K562 (cell line): Measurements from ENCODE around the gene CD300H. TPM values are rescaled to one million over a fixed set of nuclear protein-coding genes. Genes with fewer than 3 reads are reported as not detected.
"Not testable (repeated sequence)": the region's sequence is repeated elsewhere in the genome, so short reads cannot be mapped to it uniquely, and the experiment has no call there.

Experiments used
- ATAC-seq: fragments of 200-7000 bp; cut with Tn5 transposase; 3 replicates; pipeline ENCODE4 v1.9.1; 2020; ENCODE audit warnings: moderate library complexity
- BruUV-seq: library from RNA; stranded (reverse); fragments of 400-500 nt; replicated peaks from 2 replicates; lab custom pipeline; 2021; lab: Mats Ljungman, UMichigan
- CTCF ChIA-PET: fragments of 300-600 bp; formaldehyde crosslinking; extraction: SDS; loops from one replicate; lab custom pipeline; 2021; ENCODE audit warnings: low intra/inter-chr PET ratio; lab: Yijun Ruan, JAX
- POLR2A ChIA-PET: fragments of 300-600, 350-650 bp; sonication (Branson Sonifier 250); formaldehyde crosslinking; extraction: SDS; loops from one replicate; lab custom pipeline; 2021; ENCODE audit warnings: antibody characterized with exemption, inconsistent platforms; lab: Yijun Ruan, JAX
- DNase-seq, 4 experiments: peaks; one replicate each; pipeline versions ENCODE4 v3.0.0 to v3.0.0-alpha.2; 2011 to 2018; ENCODE audit warnings: low spot score in 3 of 4, mixed read lengths in 3 of 4; ENCODE audit errors: extremely low read depth in 1 of 4
- FAIRE-seq: peaks from 2 replicates; lab custom pipeline; 2011; peaks lifted over from hg19 to GRCh38; lab: Jason Lieb, UNC
- H2AFZ ChIP-seq: 2 replicates; pipeline ENCODE4 v1.6.0; 2011; ENCODE audit warnings: low read depth, low read length, control low read depth, inconsistent platforms
- H3K27ac ChIP-seq: fragments of 200-600 bp; 3 replicates; pipeline ENCODE4 v1.8.0; 2011; ENCODE audit warnings: low read depth, mild to moderate bottlenecking, control low read depth, inconsistent platforms, low read length, moderate library complexity, mixed read lengths; ENCODE audit errors: extremely low read depth
- H3K27me3 ChIP-seq, 2 experiments: fragments of 300-600 bp in 1 of 2; 2 replicates in 1 of 2; 3 replicates in 1 of 2; pipeline versions ENCODE4 v1.6.0 to v1.8.0; 2011; ENCODE audit warnings: inconsistent platforms in 2 of 2, low read length in 2 of 2, mild to moderate bottlenecking in 1 of 2, mixed read lengths in 1 of 2, moderate library complexity in 1 of 2; ENCODE audit not compliant: control insufficient read depth in 2 of 2, insufficient read depth in 2 of 2
- H3K36me3 ChIP-seq: fragments of 300-600 bp; 3 replicates; pipeline ENCODE4 v1.8.0; 2011; ENCODE audit warnings: mild to moderate bottlenecking, low read length, inconsistent platforms; ENCODE audit not compliant: control insufficient read depth, insufficient read depth
- H3K4me1 ChIP-seq, 2 experiments: fragments of 200-600 bp in 1 of 2; replicated peaks in 1 of 2; 2 replicates in 1 of 2; 3 replicates in 1 of 2; pipeline versions ENCODE4 v1.5.1 to v1.8.0; 2011; ENCODE audit warnings: inconsistent platforms in 2 of 2, low read length in 2 of 2, mild to moderate bottlenecking in 1 of 2, mixed read lengths in 1 of 2, moderate library complexity in 1 of 2; ENCODE audit not compliant: control insufficient read depth in 2 of 2, insufficient read depth in 2 of 2
- H3K4me2 ChIP-seq: 2 replicates; pipeline ENCODE4 v1.6.1; 2011; ENCODE audit warnings: low read length, control low read depth, inconsistent platforms, mixed read lengths; ENCODE audit not compliant: insufficient read depth
- H3K4me3 ChIP-seq: fragments of 200-600 bp; sonication (generic), shearing (Covaris generic); 2 replicates; pipeline ENCODE4 v1.5.1; 2016; ENCODE audit warnings: control low read depth, inconsistent platforms
- H3K79me2 ChIP-seq: fragments of 200-600 bp; 3 replicates; pipeline ENCODE4 v1.8.0; 2011; ENCODE audit warnings: low read length, inconsistent platforms; ENCODE audit not compliant: control insufficient read depth, insufficient read depth
- H3K9ac ChIP-seq, 2 experiments: 2 replicates each; pipeline versions ENCODE4 v1.6.0 to v1.6.1; 2011; ENCODE audit warnings: low read depth in 2 of 2, low read length in 2 of 2, control low read depth in 1 of 2, inconsistent platforms in 1 of 2, mild to moderate bottlenecking in 1 of 2, mixed read lengths in 1 of 2; ENCODE audit not compliant: insufficient read depth in 1 of 2
- H3K9me1 ChIP-seq: one replicate; pipeline ENCODE4 v1.6.0; 2011; ENCODE audit warnings: inconsistent platforms, mild to moderate bottlenecking, low read length, moderate library complexity; ENCODE audit not compliant: control insufficient read depth, insufficient read depth
- H3K9me3 ChIP-seq: replicated peaks from 2 replicates; pipeline ENCODE4 v1.5.1; 2011; ENCODE audit warnings: low read depth, low read length, inconsistent platforms; ENCODE audit not compliant: control insufficient read depth, insufficient read depth
- H4K20me1 ChIP-seq: replicated peaks from 2 replicates; pipeline ENCODE4 v1.6.1; 2011; ENCODE audit warnings: low read length, inconsistent platforms, mixed read lengths; ENCODE audit not compliant: control insufficient read depth, insufficient read depth
- ZNF133 ChIP-seq: fragments of 250-450 bp; sonication (Bioruptor Pico); IDR thresholded peaks from 2 replicates; pipeline ENCODE4 v1.4.0; 2020; ENCODE audit warnings: mild to moderate bottlenecking
- WGBS: fragments of 100-300 bp; shearing (Covaris generic); methylation state at CpG from one replicate; pipeline ENCODE4 v1.1.6; 2016; ENCODE audit warnings: low coverage, mixed read lengths; ENCODE audit not compliant: insufficient coverage; ENCODE audit errors: missing lambda C conversion rate; 5-methylcytosine and 5-hydroxymethylcytosine counted together
- in situ Hi-C: fragments of 300-500 bp; cut with MboI; formaldehyde crosslinking; loops from 4 replicates; pipeline ENCODE4 v1.15.0; 2018; ENCODE audit warnings: inconsistent platforms, mixed read lengths
- intact Hi-C: fragments of 100-400 bp; cut with micrococcal nuclease; formaldehyde crosslinking; loops from 2 replicates; pipeline ENCODE4 v1.14.2; 2022
- polyA plus RNA-seq, 8 experiments: library from polyadenylated mRNA; depleted of rRNA in 4 of 8; stranded (reverse) in 5 of 8; unstranded in 3 of 8; fragments of >200 nt; fragmentation: Nextera tagmentation in 2 of 8; fragmentation: Illumina TruSeq in 1 of 8; extraction: Ambion mirVana in 2 of 8; extraction: Trizol in 1 of 8; gene quantifications; 2 replicates each; pipeline versions ENCODE4 v1.2.1 to v1.2.3, GENCODE V29; 2011 to 2014; ENCODE audit warnings: inconsistent platforms in 1 of 8, missing spikeins in 1 of 8
- total RNA-seq, 7 experiments: library from RNA; depleted of rRNA in 6 of 7; stranded (reverse); fragments of >200 nt in 6 of 7; fragmentation: Illumina TruSeq in 2 of 7; extraction: Trizol in 2 of 7; gene quantifications; 2 replicates each; pipeline versions ENCODE4 v1.2.1 to v1.2.3, GENCODE V29; 2011 to 2021; ENCODE audit warnings: low replicate concordance in 1 of 7
- TF ChIP-seq, protein P1 (sequence below): fragments of 450-650 bp; IDR thresholded peaks from 2 replicates; pipeline ENCODE4 v1.6.1; 2016; ENCODE audit warnings: antibody characterized with exemption
- TF ChIP-seq, protein P2 (sequence below): sonication (generic); formaldehyde crosslinking; IDR thresholded peaks from 2 replicates; pipeline ENCODE4 v1.8.0; 2022; ENCODE audit warnings: mild to moderate bottlenecking, missing genetic modification reagents

CD300H gene
- total and polyA plus RNA-seq, 9 of the 15 experiments (the other 6 are each of a cell fraction or from before 2014, with no cell fraction given), result not detected

- in situ Hi-C loops, result no loop called here
- H3K4me2 ChIP-seq, result no peak overlapping the region
- CTCF ChIA-PET, result no interaction called here
Measured at GRCh38 chr17:74574489-74575142, 7.3 kb upstream of the CD300H start.

GRCh38 chr17:74573635-74574034, 6.3 kb upstream of the CD300H start:
- H4K20me1 ChIP-seq, FAIRE-seq, BruUV-seq, H3K4me1 ChIP-seq, intact Hi-C loops, H3K9ac ChIP-seq, H3K9me3 ChIP-seq, ATAC-seq, H3K36me3 ChIP-seq, H3K9me1 ChIP-seq, H2AFZ ChIP-seq, in situ Hi-C loops, H3K4me2 ChIP-seq, H3K79me2 ChIP-seq, H3K4me3 ChIP-seq, CTCF ChIA-PET, DNase-seq, H3K27ac ChIP-seq: not testable (repeated sequence)
- POLR2A ChIA-PET, result interaction anchor here (0.9 kb wide), 1 partner anchor 9 kb away, joined by 4 read pairs; no protein-coding TSS in a partner anchor
- H3K27me3 ChIP-seq, result peaks cover 8 to 37% of the 10 kb centered on the region in 2 experiments; a peak in 4 of 5 replicates

More at GRCh38 chr17:74574489-74575142, 7.3 kb upstream of the CD300H start:
- POLR2A ChIA-PET, result interaction anchor here (1.1 kb wide), 1 partner anchor 106 kb away, joined by 4 read pairs; no protein-coding TSS in a partner anchor
- H3K9me3 ChIP-seq, result no peaks in the 10 kb centered on the region
- intact Hi-C loops, result no loop called here
- H3K27ac ChIP-seq, result no peak overlapping the region
- H3K9me1 ChIP-seq, result no peaks in the 10 kb centered on the region
- 0 out of 2 replicates have a peak, but pooled peaks cover 7% of the 10 kb centered on the region for H4K20me1 ChIP-seq
- ATAC-seq, result no peak
- H2AFZ ChIP-seq, result no peak overlapping the region
- no TSS peak for BruUV-seq
- no peak for DNase-seq
- H3K4me1 ChIP-seq, result no peaks in the 10 kb centered on the region
- H3K36me3 ChIP-seq, result no peaks in the 10 kb centered on the region
- no peak for TF ChIP-seq ZNF133 (CRISPR knock-in tag)
- TF ChIP-seq, protein P1, sequence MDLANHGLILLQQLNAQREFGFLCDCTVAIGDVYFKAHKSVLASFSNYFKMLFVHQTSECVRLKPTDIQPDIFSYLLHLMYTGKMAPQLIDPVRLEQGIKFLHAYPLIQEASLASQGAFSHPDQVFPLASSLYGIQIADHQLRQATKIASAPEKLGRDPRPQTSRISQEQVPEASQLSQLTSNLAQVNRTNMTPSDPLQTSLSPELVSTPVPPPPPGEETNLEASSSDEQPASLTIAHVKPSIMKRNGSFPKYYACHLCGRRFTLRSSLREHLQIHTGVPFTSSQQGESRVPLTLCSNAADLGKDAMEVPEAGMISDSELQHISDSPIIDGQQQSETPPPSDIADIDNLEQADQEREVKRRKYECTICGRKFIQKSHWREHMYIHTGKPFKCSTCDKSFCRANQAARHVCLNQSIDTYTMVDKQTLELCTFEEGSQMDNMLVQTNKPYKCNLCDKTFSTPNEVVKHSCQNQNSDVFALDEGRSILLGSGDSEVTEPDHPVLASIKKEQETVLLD, result no peak
- TF ChIP-seq, protein P2, sequence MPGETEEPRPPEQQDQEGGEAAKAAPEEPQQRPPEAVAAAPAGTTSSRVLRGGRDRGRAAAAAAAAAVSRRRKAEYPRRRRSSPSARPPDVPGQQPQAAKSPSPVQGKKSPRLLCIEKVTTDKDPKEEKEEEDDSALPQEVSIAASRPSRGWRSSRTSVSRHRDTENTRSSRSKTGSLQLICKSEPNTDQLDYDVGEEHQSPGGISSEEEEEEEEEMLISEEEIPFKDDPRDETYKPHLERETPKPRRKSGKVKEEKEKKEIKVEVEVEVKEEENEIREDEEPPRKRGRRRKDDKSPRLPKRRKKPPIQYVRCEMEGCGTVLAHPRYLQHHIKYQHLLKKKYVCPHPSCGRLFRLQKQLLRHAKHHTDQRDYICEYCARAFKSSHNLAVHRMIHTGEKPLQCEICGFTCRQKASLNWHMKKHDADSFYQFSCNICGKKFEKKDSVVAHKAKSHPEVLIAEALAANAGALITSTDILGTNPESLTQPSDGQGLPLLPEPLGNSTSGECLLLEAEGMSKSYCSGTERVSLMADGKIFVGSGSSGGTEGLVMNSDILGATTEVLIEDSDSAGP (CRISPR knock-in tag), result no peak
- 0% methylated on average over 5 of the region's 5 CpGs for WGBS
- FAIRE-seq, result no peak
- no peak overlapping the region for H3K4me3 ChIP-seq
- no peaks in the 10 kb centered on the region for H3K79me2 ChIP-seq
- H3K9ac ChIP-seq, result no peak overlapping the region
- H3K27me3 ChIP-seq, result peaks cover 8 to 35% of the 10 kb centered on the region in 2 experiments; a peak in 4 of 5 replicates
